ENCODE results near the gene LTF.

Gene LTF

GRCh38 chr3:46491089-46492070, 26.7 kb upstream of the LTF start:
- DNase-seq (ENCODE audit: low read depth in 3 of 3) = no peak

GRCh38 chr3:46490338-46491084, 25.8 kb upstream of the LTF start:
- DNase-seq (ENCODE audit: low read depth in 3 of 3) = no peak

GRCh38 chr3:46489875-46490274, 25.2 kb upstream of the LTF start:
- DNase-seq (ENCODE audit: low read depth in 3 of 3) = no peak

- no peak for DNase-seq (ENCODE audit: low read depth in 3 of 3)
Measured at GRCh38 chr3:46489381-46489780, 24.7 kb upstream of the LTF start.

GRCh38 chr3:46488735-46489361, 24.1 kb upstream of the LTF start:
- peak; percentile 84 to 96 (median 85) for DNase-seq (ENCODE audit: low read depth in 3 of 3)

GRCh38 chr3:46485779-46486175, 21.1 kb upstream of the LTF start:
- no peak for DNase-seq (ENCODE audit: low read depth in 3 of 3)

- no peak for DNase-seq (ENCODE audit: low read depth in 3 of 3)
Measured at GRCh38 chr3:46484911-46485778, 20.4 kb upstream of the LTF start.

- DNase-seq (ENCODE audit: low read depth in 3 of 3) = no peak
Measured at GRCh38 chr3:46484388-46484787, 19.7 kb upstream of the LTF start.

GRCh38 chr3:46483825-46484224, 19.1 kb upstream of the LTF start:
- no peak for DNase-seq (ENCODE audit: low read depth in 3 of 3)

GRCh38 chr3:46482632-46483350, 18.1 kb upstream of the LTF start:
- DNase-seq (ENCODE audit: low read depth in 3 of 3) = no peak

GRCh38 chr3:46481636-46482035, 16.9 kb upstream of the LTF start:
- DNase-seq (ENCODE audit: low read depth in 3 of 3) = no peak

- no peak for DNase-seq (ENCODE audit: low read depth in 3 of 3)
Measured at GRCh38 chr3:46480491-46481195, 15.9 kb upstream of the LTF start.

- no peak for DNase-seq (ENCODE audit: low read depth in 3 of 3)
Measured at GRCh38 chr3:46479696-46480095, 15.0 kb upstream of the LTF start.

GRCh38 chr3:46479021-46479420, 14.3 kb upstream of the LTF start:
- no peak for DNase-seq (ENCODE audit: low read depth in 3 of 3)

- no peak for DNase-seq (ENCODE audit: low read depth in 3 of 3)
Measured at GRCh38 chr3:46478341-46478740, 13.6 kb upstream of the LTF start.

- DNase-seq (ENCODE audit: low read depth in 3 of 3) = no peak
Measured at GRCh38 chr3:46477756-46478155, 13.1 kb upstream of the LTF start.

GRCh38 chr3:46477145-46477544, 12.4 kb upstream of the LTF start:
- DNase-seq (ENCODE audit: low read depth in 3 of 3) = no peak

GRCh38 chr3:46472736-46473135, 8.0 kb upstream of the LTF start:
- DNase-seq (ENCODE audit: low read depth in 3 of 3) = no peak

- no peak for DNase-seq (ENCODE audit: low read depth in 3 of 3)
Measured at GRCh38 chr3:46471371-46471914, 6.7 kb upstream of the LTF start.

- DNase-seq (ENCODE audit: low read depth in 3 of 3) = no peak
Measured at GRCh38 chr3:46470831-46471230, 6.1 kb upstream of the LTF start.
